Measurements from ENCODE around the gene HACD1. TPM values are rescaled to one million over a fixed set of nuclear protein-coding genes. Genes with fewer than 3 reads are reported as not detected.
"Not testable (repeated sequence)": the region's sequence is repeated elsewhere in the genome, so short reads cannot be mapped to it uniquely, and the experiment has no call there.

Gene HACD1
- polyA plus RNA-seq, 3 donors, result 0.53 to 1.4 (median 0.86) TPM

- H3K4me3 Mint-ChIP-seq, result no peak overlapping the region
Observed at GRCh38 chr10:17588420-17588819, 28.8 kb downstream of the HACD1 start.

GRCh38 chr10:17587321-17587720 lies 29.9 kb downstream of the HACD1 start:
- H3K27me3 Mint-ChIP-seq (ENCODE audit: low read depth in 3 of 3); H3K9me3 Mint-ChIP-seq; H3K79me2 ChIP-seq (ENCODE audit: insufficient read depth, low read length); H3K9me3 ChIP-seq (replicated peaks in 1 of 2; ENCODE audit: control insufficient read depth in 1 of 2, insufficient read depth in 1 of 2, low read length in 2 of 2); H3K27ac ChIP-seq (ENCODE audit: low read depth in 1 of 2, low read length in 2 of 2); H3K36me3 ChIP-seq (replicated peaks in 1 of 2; ENCODE audit: control insufficient read depth in 1 of 2, insufficient read depth in 2 of 2, low read length in 2 of 2); intact Hi-C loops (cut with micrococcal nuclease); H3K27me3 ChIP-seq (ENCODE audit: control insufficient read depth in 2 of 2, insufficient read depth in 2 of 2, low read length in 2 of 2); H3K9ac ChIP-seq (ENCODE audit: insufficient read depth, low read length, poor library complexity, severe bottlenecking); H3K36me3 Mint-ChIP-seq; DNase-seq; H4K20me1 ChIP-seq (ENCODE audit: insufficient read depth, low read length): not testable (repeated sequence)
- peak overlapping the region; percentile 32 for H3K4me2 ChIP-seq (replicated peaks; ENCODE audit: extremely low read depth, low read length, poor library complexity, severe bottlenecking)
- peak overlapping the region in 1 of 7 donors; percentile 50 for H3K27ac Mint-ChIP-seq
- H3K4me1 ChIP-seq (ENCODE audit: control insufficient read depth in 1 of 2, insufficient read depth in 2 of 2, low read length in 2 of 2), result peaks cover 19 to 26% of the 10 kb centered on the region in 2 donors
- H3K4me1 Mint-ChIP-seq, result peaks cover 23% of the 10 kb centered on the region
- H3K4me3 ChIP-seq (replicated peaks in 1 of 3; ENCODE audit: low read depth in 2 of 3, low read length in 3 of 3), result peak overlapping the region in 1 of 3 experiments; percentile 46
- H2AFZ ChIP-seq (ENCODE audit: insufficient read depth, low read depth, low read length, poor library complexity, severe bottlenecking), result peak overlapping the region; percentile 59
- peak overlapping the region; percentile 60 to 77 for H3K4me3 Mint-ChIP-seq
- WGBS (ENCODE audit: insufficient coverage), result no CpG with 5 or more reads among the region's 6 CpGs

More at GRCh38 chr10:17588420-17588819, 28.8 kb downstream of the HACD1 start:
- Histone ChIP-seq H3K4me3 (replicated peaks in 1 of 3; ENCODE audit: low read depth in 2 of 3, low read length in 3 of 3) (no peak overlapping the region), H3K9ac (ENCODE audit: insufficient read depth, low read length, poor library complexity, severe bottlenecking) (no peak overlapping the region), H3K27me3 (ENCODE audit: control insufficient read depth in 2 of 2, insufficient read depth in 2 of 2, low read length in 2 of 2) (no peaks in the 10 kb centered on the region), H3K36me3 (replicated peaks in 1 of 2; ENCODE audit: control insufficient read depth in 1 of 2, insufficient read depth in 2 of 2, low read length in 2 of 2) (no peaks in the 10 kb centered on the region), H4K20me1 (ENCODE audit: insufficient read depth, low read length) (no peaks in the 10 kb centered on the region), H2AFZ (ENCODE audit: insufficient read depth, low read depth, low read length, poor library complexity, severe bottlenecking) (peak overlapping the region; percentile 17), H3K9me3 (replicated peaks in 1 of 2; ENCODE audit: control insufficient read depth in 1 of 2, insufficient read depth in 1 of 2, low read length in 2 of 2) (no peaks in the 10 kb centered on the region), H3K27ac (ENCODE audit: low read depth in 1 of 2, low read length in 2 of 2) (no peak overlapping the region), H3K79me2 (ENCODE audit: insufficient read depth, low read length) (no peaks in the 10 kb centered on the region), H3K4me2 (replicated peaks; ENCODE audit: extremely low read depth, low read length, poor library complexity, severe bottlenecking) (no peak overlapping the region), H3K4me1 (ENCODE audit: control insufficient read depth in 1 of 2, insufficient read depth in 2 of 2, low read length in 2 of 2) (peaks cover 19 to 26% of the 10 kb centered on the region in 2 donors)
- intact Hi-C loops (cut with micrococcal nuclease), result no loop called here
- Mint-ChIP-seq H3K27me3 (ENCODE audit: low read depth in 3 of 3) (peaks cover 0 to 3% (median 2%) of the 10 kb centered on the region in 3 donors), H3K27ac (no peak overlapping the region), H3K9me3 (peaks cover 0 to 3% (median 0%) of the 10 kb centered on the region in 7 donors), H3K4me1 (peaks cover 23% of the 10 kb centered on the region), H3K36me3 (peaks cover 0 to 5% of the 10 kb centered on the region in 2 donors)
- no peak for DNase-seq
- WGBS (ENCODE audit: insufficient coverage), result no CpG with 5 or more reads among the region's 2 CpGs
- TF ChIP-seq CTCF (IDR thresholded peaks at IDR 0.05), result no peak

Data from CD14-positive monocyte (primary cell).